LoVo (cell line): Measurements from ENCODE around the gene CFP.
A peak's percentile ranks its signal among the peaks of the same experiment; 100 is the strongest.

Experiments used
- DNase-seq: peaks from one replicate; pipeline ENCODE4 v3.0.0-alpha.2; 2016; ENCODE audit warnings: low spot score

CFP gene

GRCh38 chrX:47574076-47574546 is 55.6 kb downstream of the CFP start:
- no peak for DNase-seq

GRCh38 chrX:47573341-47574075 is 56.2 kb downstream of the CFP start:
- DNase-seq, result peak; percentile 4
